GM19328 (cell line): ENCODE data around the gene SPEG.

ENCODE experiments used
- ATAC-seq: cut with Tn5 transposase; IDR thresholded peaks from one replicate; pipeline ENCODE4 v1.9.1; 2021; ENCODE audit warnings: mild to moderate bottlenecking, moderate library complexity; ENCODE audit not compliant: unreplicated experiment

The SPEG gene

DNA sequence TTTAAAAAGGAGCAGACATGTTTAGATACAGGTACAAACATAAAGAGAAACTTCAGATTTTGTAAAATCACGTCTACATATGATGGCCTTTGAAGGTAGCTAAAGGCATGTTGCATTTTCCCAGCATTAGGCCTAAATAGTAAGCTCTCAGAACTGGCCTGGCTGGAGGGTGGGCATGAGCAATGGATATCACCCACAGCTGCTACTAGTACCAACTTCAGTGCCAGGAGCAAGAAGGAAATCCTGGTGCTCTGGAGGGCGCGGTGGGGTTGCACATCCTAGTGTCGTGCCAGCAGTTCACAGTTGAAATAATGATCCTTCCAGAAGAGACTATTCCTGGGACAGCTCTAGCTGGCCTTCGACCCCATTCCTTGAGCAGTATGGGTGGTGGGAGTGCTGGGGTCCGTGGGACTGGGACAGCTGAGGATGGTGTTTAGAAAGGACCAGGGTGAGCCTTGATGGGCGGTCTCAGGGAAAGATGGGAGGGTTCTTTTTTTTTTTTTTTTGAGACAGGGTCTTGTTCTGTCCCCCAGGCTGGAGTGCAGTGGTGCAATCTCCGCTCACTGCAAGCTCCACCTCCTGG is 11.6 kb upstream of the SPEG start:
- ATAC-seq = no peak

DNA sequence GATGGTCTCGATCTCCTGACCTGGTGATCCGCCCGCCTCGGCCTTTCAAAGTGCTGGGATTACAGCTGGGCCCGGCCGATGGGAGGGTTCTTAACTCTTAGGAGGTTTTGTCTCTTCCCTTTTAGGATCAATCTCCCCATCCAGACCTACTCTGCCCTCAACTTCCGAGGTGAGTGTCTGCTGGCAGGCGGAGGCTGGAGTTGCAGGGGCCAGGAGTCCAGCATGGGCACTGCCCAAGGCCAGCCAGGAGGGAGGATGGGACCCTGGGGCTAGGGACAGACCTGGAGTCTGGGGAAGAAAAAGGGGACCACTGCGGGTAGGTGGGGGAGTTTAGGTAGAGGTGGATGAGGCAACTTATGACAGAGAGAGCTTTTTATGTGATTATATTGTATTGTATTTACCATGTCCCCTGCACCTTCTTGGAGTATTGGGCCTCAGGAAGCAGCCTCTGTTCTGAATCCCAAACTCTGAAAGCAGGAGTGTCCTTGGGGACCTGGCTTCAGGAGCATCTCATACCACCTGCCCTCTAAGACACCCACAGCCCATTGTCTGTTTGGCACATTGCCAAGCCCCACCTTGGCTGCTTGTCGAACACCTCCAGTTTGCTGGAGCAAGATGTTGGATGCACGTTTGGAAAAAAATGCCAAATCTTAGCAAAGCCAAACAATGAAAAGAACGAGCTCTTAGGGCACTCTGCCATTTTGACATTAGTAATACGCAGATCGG is 10.8 kb upstream of the SPEG start:
- no peak for ATAC-seq

DNA sequence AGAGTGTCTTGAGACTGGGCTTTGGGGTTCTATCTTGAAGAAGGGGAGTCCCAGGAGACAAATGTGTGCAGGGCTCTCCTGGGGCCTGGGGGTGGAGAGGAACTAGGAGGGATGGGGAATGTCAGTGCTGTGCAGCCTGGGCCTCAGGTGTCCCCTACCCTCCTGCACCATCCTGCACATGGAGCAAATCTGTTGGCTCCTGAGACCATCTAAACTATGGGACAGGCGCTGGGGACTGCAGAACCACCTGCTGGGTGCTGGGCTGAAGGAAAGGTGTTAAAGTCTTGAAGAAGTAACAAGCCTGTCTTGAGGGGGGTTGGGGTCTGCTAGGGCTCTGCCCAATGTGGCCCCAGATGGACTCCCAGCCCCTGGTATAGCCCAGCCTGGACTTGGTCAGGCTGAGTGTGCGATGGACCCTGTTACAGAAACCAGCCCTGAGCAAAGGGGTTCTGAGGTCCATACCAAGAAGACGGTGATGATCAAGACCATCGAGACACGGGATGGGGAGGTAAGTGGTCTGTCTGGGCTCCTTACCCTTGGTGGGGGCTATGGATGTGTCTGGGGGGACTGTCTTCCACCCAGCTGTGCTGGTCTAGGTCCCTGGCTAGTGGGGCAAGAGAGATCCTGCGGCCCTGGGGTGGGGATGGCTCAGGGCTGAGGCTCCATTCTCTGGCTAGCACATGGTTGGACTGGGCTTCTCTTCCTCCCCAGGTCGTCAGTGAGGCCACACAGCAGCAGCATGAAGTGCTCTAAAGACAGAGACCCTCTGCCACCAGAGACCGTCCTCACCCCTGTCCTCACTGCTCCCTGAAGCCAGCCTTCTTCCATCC is 9.2 kb upstream of the SPEG start:
- no peak for ATAC-seq

DNA sequence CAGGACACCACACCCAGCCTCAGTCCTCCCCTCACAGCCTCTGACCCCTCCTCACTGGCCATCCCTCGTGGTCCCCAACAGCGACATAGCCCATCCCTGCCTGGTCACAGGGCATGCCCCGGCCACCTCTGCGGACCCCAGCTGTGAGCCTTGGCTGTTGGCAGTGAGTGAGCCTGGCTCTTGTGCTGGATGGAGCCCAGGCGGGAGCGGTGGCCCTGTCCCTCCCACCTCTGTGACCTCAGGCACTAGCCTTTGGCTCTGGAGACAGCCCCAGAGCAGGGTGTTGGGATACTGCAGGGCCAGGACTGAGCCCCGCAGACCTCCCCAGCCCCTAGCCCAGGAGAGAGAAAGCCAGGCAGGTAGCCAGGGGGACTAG is 8.6 kb upstream of the SPEG start:
- no peak for ATAC-seq

DNA sequence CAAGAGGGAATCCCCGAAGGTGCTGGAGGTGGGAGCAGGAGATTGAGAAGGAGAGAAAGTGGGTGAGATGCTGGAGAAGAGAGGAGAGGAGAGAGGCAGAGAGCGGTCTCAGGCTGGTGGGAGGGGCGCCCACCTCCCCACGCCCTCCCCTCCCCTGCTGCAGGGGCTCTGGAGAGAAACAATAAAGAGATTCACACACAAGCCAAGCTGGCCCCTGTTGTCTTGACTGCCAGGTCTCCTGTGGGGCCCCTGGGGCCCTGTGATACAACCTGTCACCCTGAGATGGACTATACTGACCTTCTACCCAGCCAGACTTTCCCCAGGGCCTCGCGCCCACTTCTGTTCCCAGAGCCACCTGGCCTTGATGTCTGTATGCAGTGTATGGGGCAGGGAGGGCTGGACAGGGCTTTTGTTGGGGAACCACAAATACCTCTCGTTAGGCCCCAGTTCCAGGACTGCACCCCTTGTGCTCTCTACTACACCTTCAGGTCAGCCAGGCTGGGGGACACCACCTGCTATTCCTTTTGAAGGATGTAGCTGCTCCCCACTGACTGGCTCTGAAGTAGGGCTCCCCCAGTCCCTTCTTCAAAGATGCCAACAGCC is 8.0 kb upstream of the SPEG start:
- ATAC-seq = no peak

DNA sequence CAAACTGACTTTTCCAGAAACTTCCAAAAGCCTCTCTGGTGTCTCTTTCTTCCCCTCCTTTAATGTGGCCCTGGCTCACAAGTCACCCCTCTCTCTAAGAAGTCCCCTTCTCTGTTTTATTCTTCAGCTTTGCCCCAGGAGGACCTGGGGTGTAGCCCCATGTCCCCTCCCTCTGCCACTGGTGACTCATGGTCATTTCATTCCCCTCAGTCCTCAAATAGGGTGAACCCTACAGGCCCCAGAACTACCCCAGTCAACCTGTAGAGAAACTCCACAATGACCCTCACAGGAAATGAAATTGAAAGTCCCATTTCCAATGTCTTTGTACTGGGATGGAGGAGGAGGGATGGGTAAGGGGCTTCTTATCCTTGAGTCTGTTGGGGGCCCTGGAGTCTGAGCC is 6.2 kb upstream of the SPEG start:
- ATAC-seq = no peak

DNA sequence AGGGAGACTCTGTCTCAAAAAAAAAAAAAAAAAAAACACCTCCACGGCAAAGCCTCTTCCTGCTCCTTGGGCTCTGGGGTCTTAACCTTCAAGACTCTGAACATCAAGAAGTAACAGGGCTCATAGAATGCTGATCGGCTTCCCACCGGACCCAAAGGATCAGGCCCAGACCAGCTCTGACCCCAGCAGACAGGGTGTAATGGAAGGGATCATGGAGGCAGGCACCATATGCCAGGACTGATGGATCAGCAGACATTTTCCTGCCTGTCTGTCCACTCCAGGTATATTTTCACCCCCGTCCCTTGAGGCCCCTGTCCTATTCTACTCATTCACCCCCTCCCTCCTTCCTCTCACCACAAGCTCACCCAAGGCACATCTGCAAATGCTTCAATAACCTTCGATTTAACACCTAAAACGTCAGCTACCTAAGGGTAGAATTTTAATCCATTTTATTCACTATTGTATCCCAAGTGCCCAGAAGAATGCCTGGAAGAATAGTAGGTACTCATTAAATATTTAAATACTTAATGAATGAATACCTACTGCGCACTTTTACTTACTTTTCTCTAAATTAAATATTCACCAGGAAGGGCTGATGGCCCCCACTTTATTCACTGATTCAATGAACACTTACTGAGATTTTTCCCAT is 4.6 kb upstream of the SPEG start:
- ATAC-seq = no peak

DNA sequence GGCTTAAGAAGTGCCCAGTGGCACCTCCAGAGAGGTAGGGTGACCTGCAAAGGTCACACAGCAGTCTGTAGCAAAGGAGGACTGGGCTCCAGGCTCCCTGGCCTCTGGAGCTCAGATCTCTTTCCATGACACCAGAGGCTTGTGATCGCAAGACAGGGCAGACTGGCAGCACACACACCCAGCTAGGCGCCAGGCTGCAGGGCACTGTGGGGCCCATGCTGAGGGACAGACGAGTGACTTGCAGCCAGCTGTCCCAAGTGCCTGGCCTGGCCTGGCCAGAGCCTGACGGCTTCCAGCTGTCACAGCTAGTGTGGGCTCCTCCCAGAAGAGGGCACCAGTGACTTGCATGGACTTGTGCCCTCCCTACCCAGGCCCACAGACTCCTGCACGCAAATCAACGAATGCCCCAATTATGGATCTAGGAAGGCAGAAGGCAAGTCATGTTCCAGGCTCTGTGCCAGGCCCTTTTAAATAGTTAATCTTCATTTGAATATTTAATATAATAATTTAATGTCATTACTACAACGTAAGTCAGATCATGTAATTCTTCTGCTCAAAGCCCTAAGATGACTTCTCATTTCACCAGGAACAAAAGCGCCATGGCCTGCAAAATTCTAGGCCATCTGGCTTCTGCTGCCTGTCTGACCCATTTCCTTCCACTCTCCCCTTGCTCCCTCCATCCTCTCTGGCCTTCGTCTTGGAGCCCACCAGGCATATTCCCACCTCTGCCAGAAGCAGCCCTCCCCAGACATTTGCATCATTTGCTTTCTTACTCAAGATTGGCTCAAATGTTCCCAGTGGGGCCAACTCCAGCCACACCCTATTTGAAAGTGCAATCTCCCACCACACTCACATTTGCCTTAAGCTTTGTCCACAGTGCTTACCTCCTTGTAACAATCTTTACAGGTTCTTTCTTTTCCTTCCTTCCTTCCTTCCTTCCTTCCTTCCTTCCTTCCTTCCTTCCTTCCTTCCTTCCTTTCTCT is 3.7 kb upstream of the SPEG start:
- ATAC-seq = no peak

DNA sequence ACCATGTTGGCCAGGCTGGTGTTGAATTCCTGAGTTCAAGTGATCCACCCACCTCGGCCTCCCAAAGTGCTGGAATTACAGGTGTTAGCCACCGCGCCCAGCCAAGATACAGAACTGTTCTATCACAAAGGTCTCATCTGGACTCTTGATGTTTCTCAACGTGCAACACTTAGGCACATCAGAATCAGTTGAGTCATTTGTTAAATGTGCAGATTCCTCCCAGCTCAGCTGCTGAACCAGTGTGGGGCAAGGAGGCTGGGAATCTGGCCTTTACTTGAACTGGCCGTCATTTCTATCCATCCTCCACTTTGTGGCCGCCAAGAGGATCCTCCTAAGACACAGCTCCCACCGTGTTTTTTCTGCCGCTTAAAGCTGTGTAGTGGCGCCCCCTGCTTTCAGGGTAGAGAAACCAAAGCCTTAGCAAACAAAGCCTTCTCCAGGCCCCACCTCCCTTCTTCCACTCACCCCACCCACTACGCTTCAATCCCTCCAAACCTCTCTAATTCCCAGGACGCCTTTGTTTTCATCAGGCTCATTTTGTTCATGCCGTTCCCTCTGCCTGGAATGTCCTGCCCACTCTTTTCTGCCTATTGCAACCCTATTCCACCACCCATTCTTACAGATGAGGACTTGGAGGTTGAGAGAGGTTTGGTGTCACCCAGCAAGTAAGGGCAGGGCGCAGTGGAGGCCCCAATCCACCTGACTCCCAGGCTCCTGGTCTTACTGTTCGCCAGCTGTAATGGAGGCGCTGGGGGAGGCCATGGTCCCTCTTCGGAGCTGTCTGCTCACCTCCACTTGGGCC is 776 bp upstream of the SPEG start:
- ATAC-seq = no peak

DNA sequence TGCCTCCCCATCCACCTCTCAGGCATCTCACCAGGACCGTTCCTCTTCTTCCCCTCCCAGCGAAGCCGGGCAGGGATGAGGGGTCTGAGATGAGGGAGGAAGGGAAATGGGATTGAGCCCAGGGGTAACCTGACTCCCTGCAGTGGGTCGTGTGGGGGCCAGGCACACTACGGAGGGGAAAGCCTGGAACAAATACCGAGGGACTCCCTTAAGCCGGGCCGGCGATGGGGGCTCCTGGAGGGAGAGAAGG is 250 bp upstream of the SPEG start:
- ATAC-seq = no peak

DNA sequence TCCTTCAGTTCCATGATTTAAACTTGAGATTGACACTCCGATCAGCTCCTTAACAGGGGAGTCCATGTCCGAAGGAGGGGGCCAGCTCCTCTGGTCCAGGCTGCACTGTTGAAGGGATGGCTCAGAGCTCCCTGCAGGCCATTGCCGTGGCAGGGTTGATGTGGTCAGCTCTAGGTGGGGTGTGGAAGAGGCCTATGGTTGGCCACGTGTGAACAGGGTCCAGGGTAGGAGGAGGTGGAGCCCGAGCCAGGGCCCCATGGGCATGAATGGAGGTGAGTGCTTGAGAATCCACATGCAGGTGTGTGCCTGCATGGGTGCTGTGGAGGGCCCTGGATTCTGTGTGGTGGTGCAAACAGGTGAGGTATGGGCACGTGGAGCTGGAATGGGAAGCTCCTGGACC is 1.1 kb downstream of the SPEG start:
- no peak for ATAC-seq

DNA sequence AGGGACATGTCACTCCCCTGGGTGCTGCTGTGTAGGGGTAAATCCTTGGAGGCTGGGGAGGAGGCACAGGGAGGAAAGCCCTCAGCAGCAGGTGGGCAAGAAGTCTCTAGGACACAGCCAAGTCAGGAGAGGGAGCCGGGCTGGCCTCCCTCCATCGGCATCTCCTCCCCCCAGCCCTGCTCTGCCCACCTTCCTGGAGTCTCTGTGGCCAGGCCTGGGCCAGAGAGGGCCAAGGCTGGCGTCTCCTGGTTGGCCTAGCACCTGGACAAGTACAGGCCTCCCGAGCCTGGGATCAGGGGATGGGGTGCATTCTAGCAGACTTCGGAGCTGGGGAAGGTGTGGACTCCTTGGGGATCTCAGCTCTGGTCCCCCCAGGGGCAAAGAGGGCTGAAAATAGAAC is 1.8 kb downstream of the SPEG start:
- ATAC-seq = no peak

DNA sequence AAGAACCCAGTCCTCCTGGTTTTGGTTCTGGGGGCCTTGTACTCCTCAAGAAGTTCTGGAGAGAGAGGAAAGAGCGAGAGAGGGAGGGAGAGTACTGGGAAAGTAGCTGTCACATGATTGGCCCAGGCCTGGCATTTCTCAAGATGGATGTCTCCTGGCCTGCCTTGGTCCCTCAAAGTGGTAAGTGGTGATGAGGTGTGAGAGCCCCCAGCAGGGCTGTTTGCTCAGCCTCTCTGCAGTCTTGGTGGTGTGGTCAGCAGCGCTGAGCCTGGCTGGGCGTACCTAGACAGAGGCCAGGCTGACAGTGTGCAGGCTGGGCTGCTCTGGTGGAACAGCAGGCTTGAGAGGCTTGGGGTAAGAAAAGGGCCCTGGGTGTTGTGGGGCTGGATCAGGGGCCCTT is 2.5 kb downstream of the SPEG start:
- no peak for ATAC-seq

DNA sequence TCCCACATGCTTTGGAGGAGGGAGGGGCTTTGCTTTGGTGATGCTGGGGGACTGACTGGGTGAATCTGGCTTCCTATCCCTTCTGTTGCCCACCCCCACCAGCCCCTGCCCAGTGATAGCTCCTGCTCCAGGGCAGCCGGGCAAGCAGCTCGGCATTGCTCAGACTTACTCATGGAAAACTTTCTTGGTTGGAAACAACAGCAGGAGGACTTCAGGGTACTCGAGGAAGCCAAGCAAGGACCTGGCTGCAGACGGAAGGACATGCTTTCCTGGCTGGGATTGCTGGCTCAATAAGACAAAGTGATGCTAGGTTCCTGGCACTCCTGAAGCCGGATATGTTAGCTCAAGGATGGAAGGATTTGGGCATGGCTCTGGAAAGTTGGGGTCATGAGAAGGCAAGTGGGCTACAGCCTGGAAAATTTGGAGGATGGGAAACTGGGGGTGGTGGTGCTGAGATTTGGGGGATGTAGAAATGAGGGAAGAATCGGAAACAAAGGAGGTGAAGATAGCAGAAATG is 3.1 kb downstream of the SPEG start:
- no peak for ATAC-seq

DNA sequence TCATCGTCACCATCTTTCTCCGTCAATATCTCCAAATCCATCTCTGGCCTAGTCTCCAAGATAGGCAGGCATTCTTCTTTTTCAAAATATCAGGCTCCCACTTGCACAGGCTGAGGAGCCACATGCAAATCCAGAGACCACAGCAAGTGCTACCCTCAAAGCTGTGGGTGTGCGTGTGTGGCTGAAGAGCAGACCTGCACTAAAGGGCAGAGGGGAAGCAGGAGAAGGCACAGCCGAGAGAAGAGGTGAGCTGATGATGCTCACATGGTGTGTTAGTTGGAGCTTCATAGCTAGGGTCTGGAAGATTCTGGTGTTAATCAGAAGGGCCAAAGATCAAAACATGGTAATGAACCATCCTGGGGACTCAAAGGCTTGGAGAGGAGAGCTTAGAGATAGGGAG is 3.8 kb downstream of the SPEG start:
- ATAC-seq = no peak

DNA sequence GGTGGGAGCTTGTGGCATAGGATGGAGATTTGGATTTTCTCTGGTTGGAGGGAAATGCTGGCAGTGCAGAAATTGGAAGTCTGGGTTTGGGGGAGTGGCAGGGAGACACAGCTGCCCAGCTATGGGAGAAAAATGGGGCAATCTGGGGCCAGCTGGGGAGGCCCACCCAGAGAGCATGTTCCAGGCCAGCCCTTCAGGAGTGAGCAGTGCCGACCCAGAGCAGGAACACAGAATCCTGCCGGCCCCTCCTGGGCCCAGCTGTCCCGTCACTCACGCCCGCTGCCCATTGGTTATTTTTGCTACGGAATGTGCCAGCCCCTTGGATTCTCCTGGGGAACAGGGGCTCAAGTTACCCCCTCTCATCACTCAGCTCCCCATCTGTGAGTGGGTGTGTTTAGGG is 4.9 kb downstream of the SPEG start:
- no peak for ATAC-seq

DNA sequence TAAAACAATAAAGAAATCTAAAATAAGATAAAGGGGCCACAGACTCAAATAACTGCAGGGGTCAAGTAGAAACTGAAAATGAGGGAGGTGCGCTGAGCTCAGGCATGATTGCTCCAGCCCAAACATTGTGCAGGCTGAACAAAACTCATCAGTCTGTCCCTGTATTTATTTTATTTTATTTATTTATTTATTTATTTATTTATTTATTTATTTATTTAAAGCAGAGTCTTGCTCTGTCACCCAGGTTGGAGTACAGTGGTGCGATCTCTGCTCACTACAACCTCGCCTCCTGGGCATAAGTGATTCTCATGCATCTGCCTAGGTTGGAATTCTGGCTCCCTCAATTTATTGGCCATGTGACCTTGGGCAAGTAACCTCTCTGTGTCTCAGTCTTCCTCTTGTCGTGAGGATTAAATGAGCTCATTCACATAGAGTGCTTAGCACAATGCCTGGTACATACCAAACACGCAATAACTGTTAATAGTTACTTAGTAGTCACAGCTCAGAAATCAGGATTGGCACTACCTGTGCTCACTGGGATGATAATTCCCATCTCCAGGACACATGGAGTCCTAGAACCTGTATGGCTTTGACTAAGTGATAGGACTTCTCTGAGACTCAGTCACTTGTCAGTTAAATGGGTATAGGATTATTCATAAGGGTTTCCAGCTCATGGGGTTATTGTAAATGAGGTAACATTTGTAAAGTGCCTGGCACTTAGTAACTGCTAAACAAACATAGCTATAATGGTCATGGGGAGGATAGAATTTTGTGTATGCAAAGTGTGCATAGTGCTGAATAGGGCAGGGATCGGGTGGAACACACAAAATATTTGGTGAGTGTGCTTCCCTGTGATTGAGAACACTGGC is 6.0 kb downstream of the SPEG start:
- ATAC-seq = no peak

DNA sequence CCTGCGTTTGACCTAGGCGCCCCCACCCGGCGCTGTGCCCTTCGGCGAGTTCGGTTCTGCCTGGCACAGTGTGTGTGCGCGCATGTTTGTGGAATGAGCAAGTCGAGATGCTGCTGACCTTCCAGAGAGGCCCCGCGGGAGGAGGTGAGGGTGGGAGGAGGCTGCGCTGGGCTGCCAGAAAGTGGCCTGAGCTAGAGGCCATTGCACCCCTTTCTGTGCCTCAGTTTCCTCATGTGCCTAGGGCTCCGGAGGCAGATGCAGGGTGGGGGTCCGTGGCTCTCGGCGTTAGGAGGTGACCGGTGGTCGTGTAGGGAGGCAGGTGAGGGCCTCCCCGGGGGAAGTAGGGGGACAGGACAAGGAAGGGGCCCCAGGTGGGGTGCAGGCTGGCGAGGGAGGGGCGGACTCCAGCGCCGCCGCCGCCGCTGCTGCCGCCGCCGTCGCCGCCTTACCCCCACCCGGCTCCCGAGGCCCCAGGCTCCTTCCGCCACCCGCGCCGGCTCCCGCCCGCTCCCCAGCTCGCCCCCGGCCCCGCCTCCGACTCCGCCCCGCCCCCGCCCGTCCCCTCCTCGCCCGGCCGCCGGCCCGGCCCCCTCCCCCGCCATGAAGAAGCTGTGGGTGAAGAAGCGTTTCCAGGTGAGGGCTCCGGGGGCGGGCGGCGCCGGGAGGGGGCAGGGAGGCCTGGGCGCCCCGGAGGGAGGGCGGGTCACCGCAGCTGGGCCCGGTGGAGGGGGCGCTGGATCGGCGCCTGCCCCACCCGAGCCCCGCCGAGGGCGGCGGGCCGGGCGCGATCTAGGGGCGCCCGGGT is 7.0 kb downstream of the SPEG start:
- no peak for ATAC-seq
